Upper lobe of left lung (tissue), 6 donors: ENCODE data around the gene SH3BP5. TPM values are rescaled to one million over a fixed set of nuclear protein-coding genes. Genes with fewer than 3 reads are reported as not detected.

Experiments
- ATAC-seq, 2 donors: fragments of 200-7000 bp; cut with Tn5 transposase; one replicate each; pipeline ENCODE4 v1.9.1; 2022; ENCODE audit warnings: mild to moderate bottlenecking in 2 of 2, moderate library complexity in 2 of 2; ENCODE audit not compliant: low FRiP score in 2 of 2
- DNase-seq, 2 donors: peaks; one replicate each; pipeline ENCODE4 v3.0.0-alpha.2; 2019 to 2020
- H3K27ac ChIP-seq, 4 donors: fragments of 200-600 bp; sonication (generic); one replicate each; pipeline ENCODE4 v1.5.1; 2016 to 2019
- H3K27me3 ChIP-seq, 4 donors: fragments of 200-600 bp; sonication (generic); one replicate each; pipeline ENCODE4 v1.5.1; 2017 to 2019
- H3K36me3 ChIP-seq, 4 donors: fragments of 200-600 bp; sonication (generic); one replicate each; pipeline ENCODE4 v1.5.1; 2016 to 2019
- H3K4me1 ChIP-seq, 4 donors: fragments of 200-600 bp; sonication (generic); one replicate each; pipeline ENCODE4 v1.5.1; 2018 to 2019
- H3K4me3 ChIP-seq, 4 donors: fragments of 200-600 bp; sonication (generic); one replicate each; pipeline ENCODE4 v1.5.1; 2017 to 2019; ENCODE audit warnings: mild to moderate bottlenecking in 2 of 4, moderate library complexity in 1 of 4
- H3K9me3 ChIP-seq, 4 donors: fragments of 200-600 bp; sonication (generic); one replicate each; pipeline ENCODE4 v1.5.1; 2018 to 2019
- EP300 ChIP-seq, 4 donors: sonication (generic); formaldehyde crosslinking; IDR thresholded peaks; one replicate each; pipeline ENCODE4 v1.5.1; 2017; ENCODE audit warnings: antibody characterized with exemption in 4 of 4, control low read depth in 2 of 4
- POLR2A ChIP-seq, 4 donors: fragments of 450-650 bp; IDR thresholded peaks; one replicate each; pipeline ENCODE4 v1.5.1; 2016 to 2017; ENCODE audit warnings: antibody characterized with exemption in 4 of 4, mild to moderate bottlenecking in 2 of 4
- POLR2AphosphoS5 ChIP-seq, 2 donors: sonication (generic); formaldehyde crosslinking; IDR thresholded peaks; one replicate each; pipeline ENCODE4 v1.5.1; 2017; ENCODE audit warnings: antibody characterized with exemption in 2 of 2
- WGBS, 2 donors: methylation state at CpG; one replicate each; pipeline ENCODE4 v1.1.5; 2017 to 2018; 5-methylcytosine and 5-hydroxymethylcytosine counted together
- total RNA-seq, 6 donors: library from RNA; depleted of rRNA in 4 of 6; stranded (reverse); fragments of >200 nt in 4 of 6; gene quantifications; one replicate each; pipeline versions ENCODE4 v1.1.0 to v1.2.1, GENCODE V29; 2016 to 2021
- TF ChIP-seq, protein P1 (sequence below), 6 experiments: fragments of 450-650 bp in 4 of 6; fragments of 200-600 bp in 2 of 6; sonication (generic) in 2 of 6; IDR thresholded peaks; one replicate each; pipeline ENCODE4 v1.5.1; 2016 to 2019; ENCODE audit warnings: antibody characterized with exemption in 6 of 6
- donor health status: DM: no; HTN: no; CAD: no; lungs with moderate emphysema.
- donor health status: DM: no; HTN: yes; CAD: no; lungs with severe emphysema.

SH3BP5 gene
- total RNA-seq, 6 donors from 2014 or later: 83.8 to 150 (median 94.7) TPM

DNA sequence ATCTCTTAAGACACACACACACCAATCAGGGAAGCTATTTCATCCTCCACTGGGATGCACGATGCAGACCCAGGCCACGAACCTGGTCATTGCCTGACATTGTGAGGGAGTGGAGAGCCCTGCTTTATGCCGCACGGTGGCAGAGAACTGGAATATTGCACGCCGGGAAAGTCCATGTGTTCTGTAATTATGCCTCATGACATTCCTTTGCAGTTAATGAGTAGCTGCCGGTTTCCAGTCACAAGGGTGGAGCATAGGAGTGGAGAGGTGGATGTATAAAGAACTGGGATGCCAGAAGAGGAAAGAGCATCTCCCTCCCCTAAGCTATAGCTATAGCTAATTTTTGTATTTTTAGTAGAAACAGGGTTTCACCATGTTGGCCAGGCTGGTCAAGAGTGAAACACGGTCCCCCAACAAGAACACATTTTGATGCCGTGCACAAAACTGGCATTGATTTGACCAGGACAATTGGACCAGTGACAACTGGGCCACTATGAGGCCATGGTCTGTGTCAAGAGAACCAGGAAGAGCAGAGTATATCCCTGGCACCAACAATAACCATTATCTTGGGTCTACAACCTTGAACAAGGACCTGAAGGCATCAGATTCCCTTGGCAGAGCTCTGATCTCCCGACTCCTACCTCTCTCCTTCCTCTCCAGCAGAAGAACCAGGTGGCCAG is 51.4 kb downstream of the SH3BP5 start:
- peaks cover 14 to 61% (median 39%) of the 10 kb centered on the region in 4 donors for H3K4me1 ChIP-seq
- H3K4me3 ChIP-seq: no peak overlapping the region
- H3K9me3 ChIP-seq: no peaks in the 10 kb centered on the region
- TF ChIP-seq, protein P1, sequence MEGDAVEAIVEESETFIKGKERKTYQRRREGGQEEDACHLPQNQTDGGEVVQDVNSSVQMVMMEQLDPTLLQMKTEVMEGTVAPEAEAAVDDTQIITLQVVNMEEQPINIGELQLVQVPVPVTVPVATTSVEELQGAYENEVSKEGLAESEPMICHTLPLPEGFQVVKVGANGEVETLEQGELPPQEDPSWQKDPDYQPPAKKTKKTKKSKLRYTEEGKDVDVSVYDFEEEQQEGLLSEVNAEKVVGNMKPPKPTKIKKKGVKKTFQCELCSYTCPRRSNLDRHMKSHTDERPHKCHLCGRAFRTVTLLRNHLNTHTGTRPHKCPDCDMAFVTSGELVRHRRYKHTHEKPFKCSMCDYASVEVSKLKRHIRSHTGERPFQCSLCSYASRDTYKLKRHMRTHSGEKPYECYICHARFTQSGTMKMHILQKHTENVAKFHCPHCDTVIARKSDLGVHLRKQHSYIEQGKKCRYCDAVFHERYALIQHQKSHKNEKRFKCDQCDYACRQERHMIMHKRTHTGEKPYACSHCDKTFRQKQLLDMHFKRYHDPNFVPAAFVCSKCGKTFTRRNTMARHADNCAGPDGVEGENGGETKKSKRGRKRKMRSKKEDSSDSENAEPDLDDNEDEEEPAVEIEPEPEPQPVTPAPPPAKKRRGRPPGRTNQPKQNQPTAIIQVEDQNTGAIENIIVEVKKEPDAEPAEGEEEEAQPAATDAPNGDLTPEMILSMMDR (IDR thresholded peaks at IDR 0.05): no peak
- 81 to 86% methylated on average over 10 of the region's 10 CpGs for WGBS, 2 donors
- H3K36me3 ChIP-seq: peaks cover 0 to 3% (median 1%) of the 10 kb centered on the region in 4 donors
- DNase-seq (no peak), ATAC-seq (peak in 1 of 2 donors; percentile 51)
- H3K27ac ChIP-seq: no peak overlapping the region
- no peaks in the 10 kb centered on the region for H3K27me3 ChIP-seq

- peaks cover 13 to 58% (median 37%) of the 10 kb centered on the region in 4 donors for H3K4me1 ChIP-seq
- peak overlapping the region in 1 of 4 donors; percentile 57 for H3K27ac ChIP-seq
- 70 to 84% methylated on average over 11 to 12 of the region's 12 CpGs for WGBS, 2 donors
- H3K27me3 ChIP-seq: no peaks in the 10 kb centered on the region
- no peaks in the 10 kb centered on the region for H3K9me3 ChIP-seq
- TF ChIP-seq POLR2A (IDR thresholded peaks at IDR 0.05) (no peak), POLR2AphosphoS5 (IDR thresholded peaks at IDR 0.05) (no peak), EP300 (IDR thresholded peaks at IDR 0.05) (no peak)
- TF ChIP-seq, protein P1 (IDR thresholded peaks at IDR 0.05): no peak
- H3K36me3 ChIP-seq: peaks cover 0 to 3% (median 1%) of the 10 kb centered on the region in 4 donors
- ATAC-seq: peak in 1 of 2 donors; percentile 15
- no peak for DNase-seq
- H3K4me3 ChIP-seq: no peak overlapping the region
These were observed 52.5 kb downstream of the SH3BP5 start for GRCh38 chr3:15279671-15280402.

- Histone ChIP-seq H3K36me3 (peaks cover 0 to 3% (median 1%) of the 10 kb centered on the region in 4 donors), H3K27ac (peak overlapping the region in 1 of 4 donors; percentile 57), H3K27me3 (no peaks in the 10 kb centered on the region), H3K9me3 (no peaks in the 10 kb centered on the region), H3K4me3 (no peak overlapping the region), H3K4me1 (peaks cover 8 to 52% (median 33%) of the 10 kb centered on the region in 4 donors)
- DNase-seq (no peak), ATAC-seq (no peak)
- TF ChIP-seq POLR2A (IDR thresholded peaks at IDR 0.05) (no peak), POLR2AphosphoS5 (IDR thresholded peaks at IDR 0.05) (no peak), EP300 (IDR thresholded peaks at IDR 0.05) (no peak)
- TF ChIP-seq, protein P1 (IDR thresholded peaks at IDR 0.05): no peak
- 77 to 82% methylated on average over 4 of the region's 4 CpGs for WGBS, 2 donors
These were observed 53.2 kb downstream of the SH3BP5 start for GRCh38 chr3:15279205-15279604.

GRCh38 chr3:15277861-15278500 is 54.4 kb downstream of the SH3BP5 start:
- 81 to 86% methylated on average over 12 to 13 of the region's 13 CpGs for WGBS, 2 donors
- H3K27ac ChIP-seq: peak overlapping the region in 1 of 4 donors; percentile 5

More at GRCh38 chr3:15277861-15278500, 54.4 kb downstream of the SH3BP5 start:
- TF ChIP-seq POLR2AphosphoS5 (IDR thresholded peaks at IDR 0.05) (no peak), EP300 (IDR thresholded peaks at IDR 0.05) (no peak)
- TF ChIP-seq, protein P1 (IDR thresholded peaks at IDR 0.05): no peak
- Histone ChIP-seq H3K4me1 (peaks cover 6 to 58% (median 35%) of the 10 kb centered on the region in 4 donors), H3K27me3 (no peaks in the 10 kb centered on the region), H3K36me3 (peaks cover 0 to 3% (median 0%) of the 10 kb centered on the region in 4 donors), H3K4me3 (no peak overlapping the region), H3K9me3 (no peaks in the 10 kb centered on the region)
- ATAC-seq (no peak), DNase-seq (peak; percentile 13 to 29)
